Keratinocyte (primary cell): ENCODE measurements around the gene SPIRE1.

ENCODE experiments used
- CTCF ChIP-seq, 3 experiments: IDR thresholded peaks in 1 of 3; conservative IDR thresholded peaks in 1 of 3; optimal IDR thresholded peaks in 1 of 3; 2 replicates in 2 of 3; 3 replicates in 1 of 3; pipeline versions ENCODE3 to v1.5.1; 2011; ENCODE audit warnings: low read length in 3 of 3, mild to moderate bottlenecking in 3 of 3, moderate library complexity in 2 of 3, control low read depth in 1 of 3, inconsistent platforms in 1 of 3; ENCODE audit not compliant: insufficient read depth in 2 of 3; ENCODE audit errors: extremely low read depth in 1 of 3
- EZH2 ChIP-seq: IDR thresholded peaks from one replicate; pipeline ENCODE4 v1.6.1; 2012; ENCODE audit warnings: inconsistent platforms, mild to moderate bottlenecking, low read length, moderate library complexity

DNA sequence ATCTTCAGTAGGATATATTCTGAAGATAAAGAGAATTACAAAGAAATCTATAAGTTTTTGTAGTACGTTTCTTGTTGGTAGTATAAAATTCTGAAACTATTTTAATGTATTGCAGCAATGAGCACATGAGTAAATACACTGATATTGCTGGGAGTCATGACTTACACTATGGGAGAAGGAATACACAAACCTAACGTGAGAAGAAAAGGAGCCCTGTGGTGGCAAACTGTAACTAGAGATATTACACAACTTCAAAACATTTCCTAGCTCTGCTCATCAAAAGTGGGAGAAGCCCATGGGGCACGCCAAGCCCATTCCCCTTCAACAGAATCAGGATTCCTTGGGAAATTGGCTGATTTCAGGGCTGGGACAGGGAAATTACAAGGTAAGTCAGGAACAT is 20.5 kb downstream of the SPIRE1 start:
- TF ChIP-seq CTCF (optimal IDR thresholded peaks at IDR 0.05 in 1 of 3, IDR thresholded peaks at IDR 0.05 in 1 of 3, conservative IDR thresholded peaks at IDR 0.05 in 1 of 3; ENCODE audit: extremely low read depth in 1 of 3, insufficient read depth in 2 of 3, low read length in 3 of 3) (no peak), EZH2 (no peak)
